Measurements from ENCODE around the gene PLSCR5.

DNA sequence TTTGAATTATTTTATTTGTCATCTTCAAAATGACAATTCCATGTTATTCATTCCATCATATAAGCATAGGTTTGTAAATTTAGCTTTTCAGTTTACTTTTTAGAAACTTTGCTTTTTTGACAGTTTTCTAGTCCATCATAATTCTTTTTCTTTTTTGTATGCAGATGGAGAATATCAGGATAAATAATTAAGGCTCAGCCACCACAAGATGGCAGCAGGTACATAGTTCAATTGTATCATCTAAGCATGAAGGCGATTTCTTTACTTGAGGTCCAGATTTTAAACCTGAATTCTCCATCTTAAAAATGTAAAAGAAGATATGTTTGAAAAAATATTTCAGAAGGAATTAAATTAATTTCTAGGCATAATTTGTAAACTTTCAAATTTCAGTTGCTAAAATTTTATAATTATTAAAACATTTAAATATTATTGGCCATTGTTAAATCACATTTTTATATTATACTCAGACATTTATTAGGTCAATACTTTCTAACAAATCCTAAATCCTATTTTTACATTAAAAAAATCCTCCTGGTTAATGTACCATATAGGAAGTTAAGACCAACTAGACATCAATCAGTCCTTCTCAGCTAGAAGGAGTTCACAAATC lies 15.1 kb downstream of the PLSCR5 start:
- peak in 1 of 3 experiments; percentile 34 for TF ChIP-seq CTCF (IDR thresholded peaks at IDR 0.05)
- no peak for TF ChIP-seq POLR2AphosphoS5 (IDR thresholded peaks at IDR 0.05; ENCODE audit: insufficient read depth in 1 of 2, low read depth in 1 of 2)
